Neutrophil (primary cell): ENCODE measurements around the gene SHOC2.

ENCODE experiments used
- H3K27ac ChIP-seq: fragments of 200-600 bp; sonication (generic); 2 replicates; pipeline ENCODE4 v1.5.1; 2016; ENCODE audit warnings: mild to moderate bottlenecking, moderate library complexity
- H3K27me3 ChIP-seq: fragments of 200-600 bp; sonication (generic); 2 replicates; pipeline ENCODE4 v1.6.0; 2016; ENCODE audit warnings: mild to moderate bottlenecking
- H3K36me3 ChIP-seq: fragments of 200-600 bp; sonication (generic); 2 replicates; pipeline ENCODE4 v1.5.1; 2017
- H3K4me1 ChIP-seq, 2 experiments: fragments of 200-600 bp in 1 of 2; sonication (generic) in 1 of 2; 1 replicate in 1 of 2; 2 replicates in 1 of 2; pipeline versions ENCODE4 v1.5.1 to v1.6.1; 2013 to 2016; ENCODE audit warnings: low read depth in 1 of 2, low read length in 1 of 2, mild to moderate bottlenecking in 1 of 2, moderate library complexity in 1 of 2; ENCODE audit not compliant: control insufficient read depth in 1 of 2, insufficient read depth in 1 of 2
- H3K4me3 ChIP-seq, 2 experiments: fragments of 200-600 bp in 1 of 2; sonication (generic) in 1 of 2; 1 replicate in 1 of 2; 2 replicates in 1 of 2; pipeline ENCODE4 v1.5.1; 2013 to 2016; ENCODE audit warnings: low read depth in 1 of 2, low read length in 1 of 2, mild to moderate bottlenecking in 1 of 2, moderate library complexity in 1 of 2
- H3K9me3 ChIP-seq: fragments of 200-600 bp; sonication (generic); 2 replicates; pipeline ENCODE4 v1.5.1; 2016
- CTCF ChIP-seq: fragments of 200-600 bp; sonication (generic); IDR thresholded peaks from 2 replicates; pipeline ENCODE4 v1.5.1; 2016; ENCODE audit warnings: antibody characterized with exemption

SHOC2 gene

GRCh38 chr10:111018021-111018420, 98.6 kb downstream of the SHOC2 start:
- Histone ChIP-seq H3K4me1 (peaks cover 0 to 6% of the 10 kb centered on the region in 2 experiments), H3K27me3 (no peaks in the 10 kb centered on the region), H3K36me3 (peaks cover 57% of the 10 kb centered on the region), H3K9me3 (no peaks in the 10 kb centered on the region), H3K4me3 (no peak overlapping the region), H3K27ac (no peak overlapping the region)
- TF ChIP-seq CTCF, result no peak

DNA sequence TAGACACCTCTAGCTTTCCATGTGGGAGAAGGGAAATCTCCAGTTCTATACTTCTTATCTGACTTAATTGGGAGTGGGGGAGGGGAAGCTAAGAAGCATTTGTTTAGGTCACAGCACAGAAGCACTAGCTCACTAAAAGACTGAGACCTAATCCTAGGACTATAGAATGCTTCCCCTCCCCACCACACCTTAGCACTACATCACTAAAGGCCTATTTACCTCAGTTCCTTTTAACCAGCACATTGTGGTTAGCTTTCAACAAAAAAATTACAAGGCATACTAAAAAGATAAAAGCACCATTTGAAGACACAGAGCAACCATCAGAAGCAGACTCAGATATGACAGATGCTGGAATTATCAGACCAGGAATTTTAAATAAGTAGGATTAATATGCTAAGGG, 103.7 kb downstream of the SHOC2 start:
- H3K4me3 ChIP-seq, result no peak overlapping the region
- peaks cover 39% of the 10 kb centered on the region for H3K36me3 ChIP-seq
- no peak overlapping the region for H3K27ac ChIP-seq
- H3K27me3 ChIP-seq, result no peaks in the 10 kb centered on the region
- H3K9me3 ChIP-seq, result no peaks in the 10 kb centered on the region
- H3K4me1 ChIP-seq, result no peaks in the 10 kb centered on the region
- TF ChIP-seq CTCF, result no peak

- no peaks in the 10 kb centered on the region for H3K36me3 ChIP-seq
- no peak overlapping the region for H3K4me3 ChIP-seq
- no peaks in the 10 kb centered on the region for H3K4me1 ChIP-seq
- TF ChIP-seq CTCF, result no peak
- H3K27me3 ChIP-seq, result no peaks in the 10 kb centered on the region
- H3K27ac ChIP-seq, result no peak overlapping the region
- H3K9me3 ChIP-seq, result peaks cover 4% of the 10 kb centered on the region
Observed at GRCh38 chr10:111030042-111030750, 110.8 kb downstream of the SHOC2 start.

- H3K9me3 ChIP-seq, result peaks cover 4% of the 10 kb centered on the region
- TF ChIP-seq CTCF, result no peak
- H3K36me3 ChIP-seq, result no peaks in the 10 kb centered on the region
- H3K4me1 ChIP-seq, result no peaks in the 10 kb centered on the region
- H3K27ac ChIP-seq, result no peak overlapping the region
- no peak overlapping the region for H3K4me3 ChIP-seq
- no peaks in the 10 kb centered on the region for H3K27me3 ChIP-seq
Observed at GRCh38 chr10:111034598-111035310, 115.3 kb downstream of the SHOC2 start.

GRCh38 chr10:111035542-111035941, 116.1 kb downstream of the SHOC2 start:
- H3K4me1 ChIP-seq, result no peaks in the 10 kb centered on the region
- TF ChIP-seq CTCF, result no peak
- H3K27me3 ChIP-seq, result no peaks in the 10 kb centered on the region
- peaks cover 4% of the 10 kb centered on the region for H3K9me3 ChIP-seq
- H3K4me3 ChIP-seq, result no peak overlapping the region
- H3K36me3 ChIP-seq, result no peaks in the 10 kb centered on the region
- H3K27ac ChIP-seq, result no peak overlapping the region
